IPS-15b (cell line): Measurements from ENCODE around the gene GOLGB1.
"Not testable (repeated sequence)": the region's sequence is repeated elsewhere in the genome, so short reads cannot be mapped to it uniquely, and the experiment has no call there.

Source experiments
- H3K27me3 ChIP-seq: one replicate; pipeline ENCODE4 v1.6.1; 2013; ENCODE audit warnings: low read length; ENCODE audit not compliant: control insufficient read depth, insufficient read depth
- H3K36me3 ChIP-seq: one replicate; pipeline ENCODE4 v1.6.1; 2013; ENCODE audit warnings: low read length; ENCODE audit not compliant: control insufficient read depth, insufficient read depth
- H3K4me1 ChIP-seq: one replicate; pipeline ENCODE4 v1.6.1; 2013; ENCODE audit warnings: mild to moderate bottlenecking, low read length; ENCODE audit not compliant: control insufficient read depth, insufficient read depth
- H3K4me3 ChIP-seq: one replicate; pipeline ENCODE4 v1.5.1; 2013; ENCODE audit warnings: low read depth, low read length
- H3K9ac ChIP-seq: one replicate; pipeline ENCODE4 v1.6.1; 2013; ENCODE audit warnings: low read depth, mild to moderate bottlenecking, low read length
- H3K9me3 ChIP-seq: one replicate; pipeline ENCODE4 v1.6.1; 2013; ENCODE audit warnings: mild to moderate bottlenecking, low read length; ENCODE audit not compliant: control insufficient read depth, insufficient read depth

Gene GOLGB1, protein sequence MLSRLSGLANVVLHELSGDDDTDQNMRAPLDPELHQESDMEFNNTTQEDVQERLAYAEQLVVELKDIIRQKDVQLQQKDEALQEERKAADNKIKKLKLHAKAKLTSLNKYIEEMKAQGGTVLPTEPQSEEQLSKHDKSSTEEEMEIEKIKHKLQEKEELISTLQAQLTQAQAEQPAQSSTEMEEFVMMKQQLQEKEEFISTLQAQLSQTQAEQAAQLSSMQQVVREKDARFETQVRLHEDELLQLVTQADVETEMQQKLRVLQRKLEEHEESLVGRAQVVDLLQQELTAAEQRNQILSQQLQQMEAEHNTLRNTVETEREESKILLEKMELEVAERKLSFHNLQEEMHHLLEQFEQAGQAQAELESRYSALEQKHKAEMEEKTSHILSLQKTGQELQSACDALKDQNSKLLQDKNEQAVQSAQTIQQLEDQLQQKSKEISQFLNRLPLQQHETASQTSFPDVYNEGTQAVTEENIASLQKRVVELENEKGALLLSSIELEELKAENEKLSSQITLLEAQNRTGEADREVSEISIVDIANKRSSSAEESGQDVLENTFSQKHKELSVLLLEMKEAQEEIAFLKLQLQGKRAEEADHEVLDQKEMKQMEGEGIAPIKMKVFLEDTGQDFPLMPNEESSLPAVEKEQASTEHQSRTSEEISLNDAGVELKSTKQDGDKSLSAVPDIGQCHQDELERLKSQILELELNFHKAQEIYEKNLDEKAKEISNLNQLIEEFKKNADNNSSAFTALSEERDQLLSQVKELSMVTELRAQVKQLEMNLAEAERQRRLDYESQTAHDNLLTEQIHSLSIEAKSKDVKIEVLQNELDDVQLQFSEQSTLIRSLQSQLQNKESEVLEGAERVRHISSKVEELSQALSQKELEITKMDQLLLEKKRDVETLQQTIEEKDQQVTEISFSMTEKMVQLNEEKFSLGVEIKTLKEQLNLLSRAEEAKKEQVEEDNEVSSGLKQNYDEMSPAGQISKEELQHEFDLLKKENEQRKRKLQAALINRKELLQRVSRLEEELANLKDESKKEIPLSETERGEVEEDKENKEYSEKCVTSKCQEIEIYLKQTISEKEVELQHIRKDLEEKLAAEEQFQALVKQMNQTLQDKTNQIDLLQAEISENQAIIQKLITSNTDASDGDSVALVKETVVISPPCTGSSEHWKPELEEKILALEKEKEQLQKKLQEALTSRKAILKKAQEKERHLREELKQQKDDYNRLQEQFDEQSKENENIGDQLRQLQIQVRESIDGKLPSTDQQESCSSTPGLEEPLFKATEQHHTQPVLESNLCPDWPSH (N-terminal part only)

DNA sequence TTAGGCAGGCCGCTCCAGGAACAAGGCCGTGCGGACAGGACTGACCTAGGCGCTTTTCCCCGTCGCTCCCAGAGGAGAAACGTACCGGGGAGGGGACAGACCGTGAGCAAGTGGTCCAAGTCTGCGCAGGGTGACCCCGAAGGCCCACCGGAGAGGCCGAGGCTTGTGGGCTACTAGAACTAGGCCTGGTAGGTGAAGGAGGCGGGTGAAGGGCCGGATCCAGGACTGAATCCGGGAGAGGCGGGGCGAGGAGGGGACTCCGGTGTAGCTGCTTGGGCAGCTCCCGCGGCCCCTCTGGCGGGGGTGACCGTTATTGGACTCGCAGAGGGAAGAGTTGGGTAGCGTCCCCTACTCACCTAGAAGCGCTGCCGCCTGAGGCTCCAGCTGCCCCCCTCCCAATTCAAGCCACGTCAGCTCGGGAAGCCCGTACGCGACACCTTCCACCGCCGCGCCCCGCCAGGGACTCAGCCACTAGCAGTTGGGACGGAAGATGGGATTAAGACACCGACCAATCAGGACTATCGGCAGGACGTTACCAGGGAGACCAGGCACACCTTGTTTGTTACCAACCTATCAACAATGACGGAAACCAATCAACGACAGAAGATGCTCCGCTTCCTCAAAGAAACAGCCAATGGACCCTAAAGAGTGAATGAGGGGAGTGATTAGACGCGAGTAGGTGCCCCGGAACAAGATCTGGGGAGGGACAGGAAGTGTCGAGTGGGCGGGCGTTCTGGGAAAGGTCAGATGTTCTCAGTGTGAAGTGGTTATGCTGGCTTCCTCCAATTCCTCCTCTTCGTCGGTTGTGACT lies at the start of gene GOLGB1:
Gene GOLGB1 (minus strand): TSS at position 466 of the 811 bp plus-strand sequence. CDS start 18,770 bp downstream, outside the sequence.
- H3K36me3 ChIP-seq: no peaks in the 10 kb centered on the region
- peak within 1 kb of the TSS; percentile 93 for H3K9ac ChIP-seq
- peak within 1 kb of the TSS; percentile 88 for H3K4me3 ChIP-seq
- no peaks in the 10 kb centered on the region for H3K4me1 ChIP-seq
- no peaks in the 10 kb centered on the region for H3K9me3 ChIP-seq
- H3K27me3 ChIP-seq: no peaks in the 10 kb centered on the region

DNA sequence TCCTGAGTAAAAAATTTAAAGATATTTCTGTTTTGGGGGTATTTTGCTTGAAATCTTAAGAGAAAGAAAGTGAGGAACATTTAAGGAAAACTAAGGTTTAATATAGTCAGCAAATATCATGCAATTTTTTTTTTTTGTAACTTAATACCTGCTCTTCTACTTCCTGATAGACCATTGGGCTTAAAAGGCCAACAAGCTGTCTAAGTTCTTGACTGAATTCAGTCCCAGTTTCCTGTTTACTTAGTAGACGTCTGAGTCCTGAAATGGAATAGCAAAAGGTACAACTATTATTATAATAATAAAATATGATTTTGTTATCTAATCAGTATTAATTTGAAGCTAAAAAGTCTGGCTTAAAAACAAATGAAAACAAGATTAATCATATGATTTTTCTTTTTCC lies 47.4 kb upstream of the GOLGB1 start:
- Histone ChIP-seq H3K4me1 (no peaks in the 10 kb centered on the region), H3K27me3 (no peaks in the 10 kb centered on the region), H3K36me3 (no peaks in the 10 kb centered on the region), H3K9me3 (no peaks in the 10 kb centered on the region), H3K4me3 (no peak overlapping the region), H3K9ac (no peak overlapping the region)

DNA sequence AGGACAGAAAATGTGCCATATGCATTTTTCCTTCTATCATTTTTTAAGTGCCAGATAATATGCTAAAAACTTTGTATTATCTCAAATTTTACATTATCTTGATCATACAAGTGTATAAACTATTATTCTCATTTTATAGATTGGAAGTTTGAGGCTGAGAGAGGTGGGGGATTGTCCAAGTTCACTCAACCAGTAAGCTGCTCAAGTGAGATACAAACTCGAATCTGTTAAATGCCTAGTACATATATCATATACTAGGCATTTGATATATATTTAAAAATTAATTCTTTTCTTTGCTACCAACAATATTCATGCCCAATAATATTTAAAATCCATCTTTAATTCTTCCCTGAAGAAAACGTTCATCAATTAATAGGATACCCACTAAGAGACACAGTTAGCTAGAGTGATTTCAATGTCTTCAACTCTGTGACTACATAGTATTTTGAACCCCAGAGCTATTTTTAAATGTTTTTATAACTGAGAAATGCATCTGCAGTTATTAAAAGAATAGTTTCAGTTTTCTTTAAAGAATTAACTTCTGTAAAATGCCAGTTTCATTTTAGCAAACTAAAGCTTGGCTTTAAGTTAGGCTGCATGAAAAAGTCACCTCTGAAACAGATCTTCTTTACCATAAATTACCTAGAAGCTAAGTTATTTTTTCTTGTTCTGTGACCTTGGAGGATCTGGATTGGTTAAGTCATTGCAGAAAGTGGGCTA lies 44.9 kb upstream of the GOLGB1 start:
- no peaks in the 10 kb centered on the region for H3K4me1 ChIP-seq

DNA sequence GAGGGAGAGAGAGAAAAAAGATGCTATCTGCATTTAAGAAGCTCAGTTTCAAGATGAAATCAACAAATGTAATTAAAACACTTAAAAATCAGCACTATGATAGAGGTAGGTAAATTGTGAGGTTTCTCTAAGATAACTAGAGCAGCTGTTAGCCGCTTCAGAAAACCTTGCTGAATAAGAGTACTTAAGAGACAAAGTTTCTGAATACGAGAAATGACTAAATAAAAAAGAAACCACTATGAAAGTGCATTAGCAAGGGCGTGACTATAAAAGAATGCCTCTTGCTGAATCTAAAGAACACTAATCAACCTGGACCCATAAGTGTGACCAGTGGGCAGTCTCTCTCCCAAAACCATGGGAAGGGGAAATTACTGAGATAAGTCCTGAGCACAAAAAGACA lies 43.5 kb upstream of the GOLGB1 start:
- Histone ChIP-seq H3K9ac (no peak overlapping the region), H3K4me1 (no peaks in the 10 kb centered on the region), H3K9me3 (no peaks in the 10 kb centered on the region), H3K27me3 (no peaks in the 10 kb centered on the region), H3K4me3 (no peak overlapping the region), H3K36me3 (no peaks in the 10 kb centered on the region)

More for the DNA sequence above, 44.9 kb upstream of the GOLGB1 start:
- Histone ChIP-seq H3K9me3 (no peaks in the 10 kb centered on the region), H3K4me3 (no peak overlapping the region), H3K27me3 (no peaks in the 10 kb centered on the region), H3K9ac (no peak overlapping the region), H3K36me3 (no peaks in the 10 kb centered on the region)

DNA sequence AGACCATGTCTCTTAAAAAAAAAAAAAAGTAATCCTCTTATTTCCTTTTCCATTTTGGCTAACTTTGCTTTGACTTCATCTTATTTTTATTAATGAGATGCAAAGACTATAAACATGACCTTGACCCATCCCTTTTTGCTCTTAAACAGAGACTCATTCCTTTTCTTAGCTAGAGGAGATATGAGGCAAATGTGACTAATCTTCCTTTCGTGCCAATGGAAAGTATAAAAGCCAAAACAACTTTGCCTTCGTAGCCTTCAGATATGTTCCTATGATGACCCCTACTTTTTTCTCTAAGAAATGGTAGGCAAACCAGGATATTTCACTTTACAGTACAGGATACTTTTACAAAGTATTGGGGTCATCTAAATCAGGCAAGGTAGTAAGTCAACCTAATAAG lies 36.9 kb upstream of the GOLGB1 start:
- Histone ChIP-seq H3K4me3 (no peak overlapping the region), H3K27me3 (no peaks in the 10 kb centered on the region), H3K36me3 (no peaks in the 10 kb centered on the region), H3K4me1 (no peaks in the 10 kb centered on the region), H3K9ac (no peak overlapping the region), H3K9me3 (no peaks in the 10 kb centered on the region)

DNA sequence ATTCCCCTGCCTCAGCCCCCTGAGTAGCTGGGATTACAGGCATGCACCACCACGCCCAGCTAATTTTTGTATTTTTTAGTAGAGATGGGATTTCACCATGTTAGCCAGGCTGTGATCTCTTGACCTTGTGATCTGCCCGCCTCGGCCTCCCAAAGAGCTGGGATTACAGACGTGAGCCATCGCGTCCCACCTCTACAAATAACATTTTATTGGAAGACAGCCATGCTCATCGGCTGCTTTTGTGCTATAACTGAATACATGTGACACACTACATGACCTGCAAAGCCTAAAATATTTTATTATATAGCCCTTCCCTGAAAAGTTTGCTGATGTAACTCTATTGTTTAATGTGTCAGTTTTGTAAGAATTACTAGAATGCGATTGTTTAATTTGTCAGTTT lies 33.2 kb upstream of the GOLGB1 start:
- H3K4me1 ChIP-seq, H3K36me3 ChIP-seq, H3K27me3 ChIP-seq, H3K9ac ChIP-seq, H3K9me3 ChIP-seq, H3K4me3 ChIP-seq: not testable (repeated sequence)

DNA sequence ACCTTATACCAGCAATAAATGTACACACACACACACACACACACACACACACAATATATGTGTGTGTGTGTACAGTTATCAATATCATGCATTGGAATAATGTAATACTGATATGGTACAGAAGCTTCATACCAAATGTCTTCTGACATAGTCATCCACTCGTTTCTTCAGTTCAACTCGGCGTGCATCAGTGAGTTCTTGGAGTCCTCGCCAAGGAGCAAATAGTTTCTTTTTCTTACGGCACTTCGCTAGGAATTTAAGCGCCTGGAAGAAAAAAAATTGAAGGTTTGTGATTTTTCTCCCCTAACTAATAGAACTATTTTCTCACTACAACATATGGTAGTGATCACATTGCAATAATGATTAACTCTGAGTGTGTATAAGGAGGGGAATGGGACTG lies 32.1 kb upstream of the GOLGB1 start:
- Histone ChIP-seq H3K9me3 (no peaks in the 10 kb centered on the region), H3K36me3 (peaks cover 3% of the 10 kb centered on the region), H3K4me1 (no peaks in the 10 kb centered on the region), H3K9ac (no peak overlapping the region), H3K27me3 (no peaks in the 10 kb centered on the region), H3K4me3 (no peak overlapping the region)

DNA sequence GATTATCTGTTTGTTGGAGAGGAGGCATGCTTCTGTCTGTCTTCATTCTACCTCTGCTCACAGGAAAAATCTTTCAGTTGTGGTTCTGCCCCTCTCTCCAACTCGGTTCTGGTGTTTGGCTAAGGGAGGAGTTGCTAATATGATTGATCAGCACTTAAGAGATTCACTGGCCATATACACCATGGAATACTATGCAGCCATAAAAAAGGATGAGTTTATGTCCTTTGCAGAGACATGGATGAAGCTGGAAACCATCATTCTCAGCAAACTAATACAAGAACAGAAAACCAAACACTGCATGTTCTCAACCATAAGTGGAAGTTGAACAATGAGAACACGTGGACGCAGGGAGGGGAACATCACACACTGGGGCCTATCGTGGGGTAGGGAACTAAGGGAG lies 25.6 kb upstream of the GOLGB1 start:
- not testable (repeated sequence) for H3K27me3 ChIP-seq, H3K4me1 ChIP-seq, H3K9me3 ChIP-seq, H3K9ac ChIP-seq, H3K36me3 ChIP-seq, H3K4me3 ChIP-seq

DNA sequence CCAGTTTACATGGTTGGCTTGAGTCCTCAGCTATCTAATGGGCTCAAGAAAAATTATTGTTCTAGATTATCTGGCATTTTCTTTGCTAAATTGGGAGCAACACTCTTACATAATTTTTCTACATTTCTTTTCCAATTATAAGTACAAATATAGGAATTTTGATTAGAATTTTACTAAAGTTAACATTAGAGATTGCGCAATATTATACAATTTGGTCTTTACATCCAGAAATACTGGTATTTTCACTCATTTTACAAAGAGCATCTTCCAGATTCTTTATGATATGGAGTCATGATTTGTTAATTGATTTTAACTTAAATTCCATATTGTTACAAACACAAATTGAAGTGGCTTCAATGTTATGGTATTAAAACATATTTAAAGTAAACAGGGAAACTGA lies 19.7 kb upstream of the GOLGB1 start:
- no peaks in the 10 kb centered on the region for H3K9me3 ChIP-seq
- H3K4me1 ChIP-seq: no peaks in the 10 kb centered on the region
- H3K4me3 ChIP-seq: no peak overlapping the region
- H3K9ac ChIP-seq: no peak overlapping the region
- no peaks in the 10 kb centered on the region for H3K27me3 ChIP-seq
- H3K36me3 ChIP-seq: peaks cover 10% of the 10 kb centered on the region

DNA sequence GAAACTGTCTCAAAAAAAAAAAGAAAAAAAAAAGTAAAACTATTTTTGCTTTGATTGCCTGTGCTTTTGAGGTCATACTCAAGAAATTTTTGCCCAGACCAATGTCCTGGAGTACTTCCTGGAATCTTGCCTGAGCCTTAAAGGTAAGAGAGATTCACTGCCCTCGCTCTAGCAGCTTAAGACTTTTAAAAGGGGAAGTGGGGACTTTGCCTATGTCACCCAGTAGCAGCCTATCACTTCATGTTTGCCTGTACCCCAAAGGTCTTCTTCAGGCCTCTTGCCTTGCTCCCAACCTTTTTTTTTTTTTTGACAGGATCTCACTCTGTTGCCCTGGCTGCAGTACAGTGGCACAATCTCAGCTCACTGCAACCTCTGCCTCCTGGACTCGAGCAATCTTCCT lies 18.9 kb upstream of the GOLGB1 start:
- Histone ChIP-seq H3K9me3 (no peaks in the 10 kb centered on the region), H3K4me1 (no peaks in the 10 kb centered on the region), H3K9ac (no peak overlapping the region), H3K4me3 (no peak overlapping the region), H3K27me3 (no peaks in the 10 kb centered on the region), H3K36me3 (peaks cover 10% of the 10 kb centered on the region)
